ENCODE measurements around the gene AKT1S1. TPM values are rescaled to one million over a fixed set of nuclear protein-coding genes. Genes with fewer than 3 reads are reported as not detected.
A peak's percentile ranks its signal among the peaks of the same experiment; 100 is the strongest.

The AKT1S1 gene
- total and polyA plus RNA-seq, 2 of the 13 experiments (the other 11 are each of a cell fraction or from before 2014, with no cell fraction given): 13.5 to 27.8 TPM

DNA sequence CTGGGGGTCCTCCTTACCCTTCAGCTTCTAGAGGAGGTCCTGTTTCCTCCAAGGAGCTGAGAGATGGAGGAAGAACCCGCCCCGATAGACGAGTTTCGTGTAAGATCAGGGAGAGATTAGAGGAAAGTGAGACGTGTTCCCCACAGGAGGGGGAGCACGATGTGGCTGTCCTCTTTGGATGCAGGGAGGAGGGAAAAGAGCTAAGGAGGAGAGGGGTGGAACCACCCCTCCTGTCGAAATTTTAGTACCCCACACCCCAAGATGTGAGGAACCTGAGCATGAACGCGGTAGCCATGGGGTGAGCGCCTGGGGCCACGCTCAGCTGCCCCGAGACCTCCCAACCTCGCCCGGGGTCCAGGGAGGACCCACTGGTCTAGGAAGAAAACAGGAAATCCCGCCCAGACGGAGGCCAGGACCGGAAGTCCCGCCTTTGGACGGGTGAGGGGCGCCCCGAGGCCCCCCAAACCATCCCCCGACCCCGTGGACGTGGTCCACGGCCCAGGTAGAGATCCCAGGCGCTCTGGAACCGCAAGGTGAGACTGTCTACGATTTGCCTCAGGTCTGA lies 1.2 kb downstream of the AKT1S1 start (continued):
- TF ChIP-seq, protein P1, sequence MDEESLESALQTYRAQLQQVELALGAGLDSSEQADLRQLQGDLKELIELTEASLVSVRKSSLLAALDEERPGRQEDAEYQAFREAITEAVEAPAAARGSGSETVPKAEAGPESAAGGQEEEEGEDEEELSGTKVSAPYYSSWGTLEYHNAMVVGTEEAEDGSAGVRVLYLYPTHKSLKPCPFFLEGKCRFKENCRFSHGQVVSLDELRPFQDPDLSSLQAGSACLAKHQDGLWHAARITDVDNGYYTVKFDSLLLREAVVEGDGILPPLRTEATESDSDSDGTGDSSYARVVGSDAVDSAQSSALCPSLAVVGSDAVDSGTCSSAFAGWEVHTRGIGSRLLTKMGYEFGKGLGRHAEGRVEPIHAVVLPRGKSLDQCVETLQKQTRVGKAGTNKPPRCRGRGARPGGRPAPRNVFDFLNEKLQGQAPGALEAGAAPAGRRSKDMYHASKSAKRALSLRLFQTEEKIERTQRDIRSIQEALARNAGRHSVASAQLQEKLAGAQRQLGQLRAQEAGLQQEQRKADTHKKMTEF (CRISPR knock-in tag; IDR thresholded peaks at IDR 0.05): peak; percentile 35; the same call in 1 of the 2 replicates
- 0 out of 2 replicates have a peak, but pooled peaks have one; percentile 37 for TF ChIP-seq KMT2A (CRISPR knock-in tag; IDR thresholded peaks at IDR 0.05)
- TF ChIP-seq, protein P2, sequence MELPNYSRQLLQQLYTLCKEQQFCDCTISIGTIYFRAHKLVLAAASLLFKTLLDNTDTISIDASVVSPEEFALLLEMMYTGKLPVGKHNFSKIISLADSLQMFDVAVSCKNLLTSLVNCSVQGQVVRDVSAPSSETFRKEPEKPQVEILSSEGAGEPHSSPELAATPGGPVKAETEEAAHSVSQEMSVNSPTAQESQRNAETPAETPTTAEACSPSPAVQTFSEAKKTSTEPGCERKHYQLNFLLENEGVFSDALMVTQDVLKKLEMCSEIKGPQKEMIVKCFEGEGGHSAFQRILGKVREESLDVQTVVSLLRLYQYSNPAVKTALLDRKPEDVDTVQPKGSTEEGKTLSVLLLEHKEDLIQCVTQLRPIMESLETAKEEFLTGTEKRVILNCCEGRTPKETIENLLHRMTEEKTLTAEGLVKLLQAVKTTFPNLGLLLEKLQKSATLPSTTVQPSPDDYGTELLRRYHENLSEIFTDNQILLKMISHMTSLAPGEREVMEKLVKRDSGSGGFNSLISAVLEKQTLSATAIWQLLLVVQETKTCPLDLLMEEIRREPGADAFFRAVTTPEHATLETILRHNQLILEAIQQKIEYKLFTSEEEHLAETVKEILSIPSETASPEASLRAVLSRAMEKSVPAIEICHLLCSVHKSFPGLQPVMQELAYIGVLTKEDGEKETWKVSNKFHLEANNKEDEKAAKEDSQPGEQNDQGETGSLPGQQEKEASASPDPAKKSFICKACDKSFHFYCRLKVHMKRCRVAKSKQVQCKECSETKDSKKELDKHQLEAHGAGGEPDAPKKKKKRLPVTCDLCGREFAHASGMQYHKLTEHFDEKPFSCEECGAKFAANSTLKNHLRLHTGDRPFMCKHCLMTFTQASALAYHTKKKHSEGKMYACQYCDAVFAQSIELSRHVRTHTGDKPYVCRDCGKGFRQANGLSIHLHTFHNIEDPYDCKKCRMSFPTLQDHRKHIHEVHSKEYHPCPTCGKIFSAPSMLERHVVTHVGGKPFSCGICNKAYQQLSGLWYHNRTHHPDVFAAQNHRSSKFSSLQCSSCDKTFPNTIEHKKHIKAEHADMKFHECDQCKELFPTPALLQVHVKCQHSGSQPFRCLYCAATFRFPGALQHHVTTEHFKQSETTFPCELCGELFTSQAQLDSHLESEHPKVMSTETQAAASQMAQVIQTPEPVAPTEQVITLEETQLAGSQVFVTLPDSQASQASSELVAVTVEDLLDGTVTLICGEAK (IDR thresholded peaks at IDR 0.05): peak; percentile 40; the same call in 1 of the 2 replicates
- TF ChIP-seq, protein P2 (CRISPR knock-in tag; IDR thresholded peaks at IDR 0.05): no peak; the same call in 1 of the 2 replicates
- TF ChIP-seq MED8 (CRISPR knock-in tag; IDR thresholded peaks at IDR 0.05; ENCODE audit: insufficient replicate concordance): no peak
- TF ChIP-seq KDM5A (IDR thresholded peaks at IDR 0.05; ENCODE audit: borderline replicate concordance, low read length): peak; percentile 18; the same call in 1 of the 2 replicates
- peak; percentile 58 for TF ChIP-seq AGO1 (IDR thresholded peaks at IDR 0.05; ENCODE audit: low read depth, low read length, poor library complexity, severe bottlenecking)
- TF ChIP-seq ZBTB7B (CRISPR knock-in tag; IDR thresholded peaks at IDR 0.05): peak; percentile 86
- no peak for TF ChIP-seq BCLAF1 (IDR thresholded peaks at IDR 0.05)
- TF ChIP-seq ZBTB8A (CRISPR knock-in tag; IDR thresholded peaks at IDR 0.05; ENCODE audit: borderline replicate concordance, low read depth): peak; percentile 96; the same call in 1 of the 2 replicates
- TF ChIP-seq, protein P3, sequence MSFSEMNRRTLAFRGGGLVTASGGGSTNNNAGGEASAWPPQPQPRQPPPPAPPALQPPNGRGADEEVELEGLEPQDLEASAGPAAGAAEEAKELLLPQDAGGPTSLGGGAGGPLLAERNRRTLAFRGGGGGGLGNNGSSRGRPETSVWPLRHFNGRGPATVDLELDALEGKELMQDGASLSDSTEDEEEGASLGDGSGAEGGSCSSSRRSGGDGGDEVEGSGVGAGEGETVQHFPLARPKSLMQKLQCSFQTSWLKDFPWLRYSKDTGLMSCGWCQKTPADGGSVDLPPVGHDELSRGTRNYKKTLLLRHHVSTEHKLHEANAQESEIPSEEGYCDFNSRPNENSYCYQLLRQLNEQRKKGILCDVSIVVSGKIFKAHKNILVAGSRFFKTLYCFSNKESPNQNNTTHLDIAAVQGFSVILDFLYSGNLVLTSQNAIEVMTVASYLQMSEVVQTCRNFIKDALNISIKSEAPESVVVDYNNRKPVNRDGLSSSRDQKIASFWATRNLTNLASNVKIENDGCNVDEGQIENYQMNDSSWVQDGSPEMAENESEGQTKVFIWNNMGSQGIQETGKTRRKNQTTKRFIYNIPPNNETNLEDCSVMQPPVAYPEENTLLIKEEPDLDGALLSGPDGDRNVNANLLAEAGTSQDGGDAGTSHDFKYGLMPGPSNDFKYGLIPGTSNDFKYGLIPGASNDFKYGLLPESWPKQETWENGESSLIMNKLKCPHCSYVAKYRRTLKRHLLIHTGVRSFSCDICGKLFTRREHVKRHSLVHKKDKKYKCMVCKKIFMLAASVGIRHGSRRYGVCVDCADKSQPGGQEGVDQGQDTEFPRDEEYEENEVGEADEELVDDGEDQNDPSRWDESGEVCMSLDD (CRISPR knock-in tag; IDR thresholded peaks at IDR 0.05; ENCODE audit: borderline replicate concordance): peak; percentile 96
- TF ChIP-seq ZMYM3 (CRISPR knock-in tag; IDR thresholded peaks at IDR 0.05): 0 out of 2 replicates have a peak, but pooled peaks have one; percentile 12
